ENCODE data around the gene CHRDL1.
"Not testable (repeated sequence)": the region's sequence is repeated elsewhere in the genome, so short reads cannot be mapped to it uniquely, and the experiment has no call there.

The CHRDL1 gene

DNA sequence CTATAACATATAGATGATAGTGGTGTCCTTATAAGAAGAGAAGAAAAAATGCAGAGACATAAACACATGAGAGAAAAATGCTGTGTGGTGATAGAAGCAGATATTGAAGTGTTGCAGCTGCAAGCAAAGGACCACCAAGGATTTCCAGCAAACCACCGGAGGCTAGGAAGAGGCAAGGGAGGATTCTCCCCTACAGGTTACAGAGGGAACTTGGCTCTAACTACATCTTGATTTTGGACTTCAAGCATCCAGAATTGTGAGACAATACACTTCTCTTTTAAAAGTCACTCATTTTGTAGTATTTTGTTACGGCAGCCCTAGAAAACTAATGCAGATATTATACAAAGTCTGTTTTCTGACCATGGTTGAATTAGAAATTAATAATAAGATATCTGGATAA is 30.4 kb upstream of the CHRDL1 start:
- Histone ChIP-seq H4K8ac (ENCODE audit: low read depth, low read length) (no peak overlapping the region), H3K36me3 (replicated peaks in 1 of 2; ENCODE audit: control insufficient read depth in 2 of 2, insufficient read depth in 2 of 2, low read length in 2 of 2) (no peaks in the 10 kb centered on the region), H2BK120ac (ENCODE audit: low read depth, low read length) (no peak overlapping the region), H3K4ac (ENCODE audit: low read length) (no peak overlapping the region), H3K23ac (ENCODE audit: low read depth, low read length, poor library complexity) (no peak overlapping the region), H3K18ac (ENCODE audit: low read length) (no peak overlapping the region), H3K9ac (ENCODE audit: low read depth, low read length, poor library complexity) (no peak overlapping the region), H4K91ac (ENCODE audit: low read depth, low read length, poor library complexity) (no peak overlapping the region), H3K9me3 (replicated peaks in 1 of 2; ENCODE audit: control insufficient read depth in 2 of 2, insufficient read depth in 1 of 2, low read depth in 1 of 2, low read length in 2 of 2) (no peaks in the 10 kb centered on the region), H2AFZ (ENCODE audit: low read length) (no peak overlapping the region), H3K4me2 (ENCODE audit: insufficient read depth, low read length, poor library complexity, severe bottlenecking) (no peak overlapping the region), H2BK5ac (ENCODE audit: low read length) (no peak overlapping the region), H3K4me3 (ENCODE audit: low read length in 2 of 2) (no peak overlapping the region), H3K14ac (ENCODE audit: low read length) (no peak overlapping the region), H3K4me1 (ENCODE audit: control insufficient read depth in 2 of 2, insufficient read depth in 1 of 2, low read depth in 1 of 2, low read length in 2 of 2) (no peaks in the 10 kb centered on the region), H2BK12ac (ENCODE audit: low read length) (no peak overlapping the region), H3K27ac (replicated peaks; ENCODE audit: low read length) (no peak overlapping the region), H3K27me3 (ENCODE audit: control insufficient read depth in 3 of 3, insufficient read depth in 3 of 3, low read depth in 1 of 3, low read length in 3 of 3) (no peaks in the 10 kb centered on the region), H2AK5ac (ENCODE audit: low read depth, low read length) (no peak overlapping the region), H2BK15ac (ENCODE audit: low read length) (no peak overlapping the region), H3K79me1 (ENCODE audit: low read depth, low read length) (no peaks in the 10 kb centered on the region)
- DNase-seq (ENCODE audit: low spot score) = no peak
- WGBS, 2 donors (ENCODE audit: extremely low coverage in 2 of 2, insufficient read length in 2 of 2, insufficient replicate concordance in 1 of 2) = no CpG with 5 or more reads among the region's 2 CpGs

DNA sequence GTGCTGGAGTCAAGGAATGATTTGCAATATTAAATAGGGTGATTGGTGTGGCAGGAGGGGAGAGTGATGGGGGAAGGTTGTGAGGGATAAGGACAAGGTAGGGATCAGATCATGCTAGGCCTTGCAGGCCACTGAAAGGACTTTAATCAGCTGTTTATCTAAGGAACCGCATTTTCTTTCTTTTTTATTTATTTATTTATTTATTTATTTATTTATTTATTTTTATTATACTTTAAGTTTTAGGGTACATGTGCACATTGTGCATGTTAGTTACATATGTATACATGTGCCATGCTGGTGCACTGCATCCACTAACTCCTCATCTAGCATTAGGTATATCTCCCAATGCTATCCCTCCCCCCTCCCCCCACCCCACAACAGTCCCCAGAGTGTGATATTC is 20.9 kb upstream of the CHRDL1 start:
- H2BK120ac ChIP-seq (ENCODE audit: low read depth, low read length); H2BK5ac ChIP-seq (ENCODE audit: low read length); H3K4me2 ChIP-seq (ENCODE audit: insufficient read depth, low read length, poor library complexity, severe bottlenecking); H3K79me1 ChIP-seq (ENCODE audit: low read depth, low read length); H3K14ac ChIP-seq (ENCODE audit: low read length); H2AFZ ChIP-seq (ENCODE audit: low read length); H3K4me1 ChIP-seq (ENCODE audit: control insufficient read depth in 2 of 2, insufficient read depth in 1 of 2, low read depth in 1 of 2, low read length in 2 of 2); H3K27ac ChIP-seq (replicated peaks; ENCODE audit: low read length); H4K8ac ChIP-seq (ENCODE audit: low read depth, low read length); DNase-seq (ENCODE audit: low spot score); H3K27me3 ChIP-seq (ENCODE audit: control insufficient read depth in 3 of 3, insufficient read depth in 3 of 3, low read depth in 1 of 3, low read length in 3 of 3); H4K91ac ChIP-seq (ENCODE audit: low read depth, low read length, poor library complexity); H3K4me3 ChIP-seq (ENCODE audit: low read length in 2 of 2); H3K23ac ChIP-seq (ENCODE audit: low read depth, low read length, poor library complexity); H2AK5ac ChIP-seq (ENCODE audit: low read depth, low read length); H3K18ac ChIP-seq (ENCODE audit: low read length); H3K4ac ChIP-seq (ENCODE audit: low read length); H3K9ac ChIP-seq (ENCODE audit: low read depth, low read length, poor library complexity); H2BK15ac ChIP-seq (ENCODE audit: low read length); H3K9me3 ChIP-seq (replicated peaks in 1 of 2; ENCODE audit: control insufficient read depth in 2 of 2, insufficient read depth in 1 of 2, low read depth in 1 of 2, low read length in 2 of 2); H2BK12ac ChIP-seq (ENCODE audit: low read length); H3K36me3 ChIP-seq (replicated peaks in 1 of 2; ENCODE audit: control insufficient read depth in 2 of 2, insufficient read depth in 2 of 2, low read length in 2 of 2): not testable (repeated sequence)
- WGBS, 2 donors (ENCODE audit: extremely low coverage in 2 of 2, insufficient read length in 2 of 2, insufficient replicate concordance in 1 of 2) = no CpG with 5 or more reads among the region's 1 CpG

DNA sequence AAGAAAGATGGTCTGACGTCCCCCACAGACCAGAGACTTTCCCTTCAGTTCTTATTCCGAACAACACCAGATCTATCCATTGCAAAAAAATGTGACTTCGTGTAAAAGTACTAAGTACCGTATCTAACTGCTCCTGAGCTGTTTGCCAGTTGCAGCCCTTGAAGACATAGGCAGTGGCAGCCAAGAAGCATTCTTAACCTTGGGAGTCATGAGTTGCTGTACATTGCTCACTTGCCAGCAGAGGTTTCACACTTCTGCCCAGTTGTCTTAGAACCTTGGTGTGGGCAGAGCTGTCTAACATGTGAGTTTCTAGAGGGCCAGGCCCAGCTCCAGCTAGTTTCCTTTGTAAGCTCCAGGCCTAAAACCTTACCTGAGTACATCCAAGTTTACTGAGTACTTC is 10.5 kb upstream of the CHRDL1 start:
- no peak overlapping the region for H2BK5ac ChIP-seq (ENCODE audit: low read length)
- H4K91ac ChIP-seq (ENCODE audit: low read depth, low read length, poor library complexity) = no peak overlapping the region
- no peaks in the 10 kb centered on the region for H3K79me1 ChIP-seq (ENCODE audit: low read depth, low read length)
- H2BK120ac ChIP-seq (ENCODE audit: low read depth, low read length) = no peak overlapping the region
- no peak overlapping the region for H3K4me2 ChIP-seq (ENCODE audit: insufficient read depth, low read length, poor library complexity, severe bottlenecking)
- H3K4ac ChIP-seq (ENCODE audit: low read length) = no peak overlapping the region
- H2AK5ac ChIP-seq (ENCODE audit: low read depth, low read length) = no peak overlapping the region
- WGBS, 2 donors (ENCODE audit: extremely low coverage in 2 of 2, insufficient read length in 2 of 2, insufficient replicate concordance in 1 of 2) = no CpG with 5 or more reads among the region's 4 CpGs
- no peaks in the 10 kb centered on the region for H3K9me3 ChIP-seq (replicated peaks in 1 of 2; ENCODE audit: control insufficient read depth in 2 of 2, insufficient read depth in 1 of 2, low read depth in 1 of 2, low read length in 2 of 2)
- H2AFZ ChIP-seq (ENCODE audit: low read length) = no peak overlapping the region
- H2BK12ac ChIP-seq (ENCODE audit: low read length) = no peak overlapping the region
- H3K18ac ChIP-seq (ENCODE audit: low read length) = no peak overlapping the region
- no peak for DNase-seq (ENCODE audit: low spot score)
- no peak overlapping the region for H2BK15ac ChIP-seq (ENCODE audit: low read length)
- H3K4me1 ChIP-seq (ENCODE audit: control insufficient read depth in 2 of 2, insufficient read depth in 1 of 2, low read depth in 1 of 2, low read length in 2 of 2) = no peaks in the 10 kb centered on the region
- H4K8ac ChIP-seq (ENCODE audit: low read depth, low read length) = no peak overlapping the region
- no peak overlapping the region for H3K27ac ChIP-seq (replicated peaks; ENCODE audit: low read length)
- no peak overlapping the region for H3K4me3 ChIP-seq (ENCODE audit: low read length in 2 of 2)
- H3K27me3 ChIP-seq (ENCODE audit: control insufficient read depth in 3 of 3, insufficient read depth in 3 of 3, low read depth in 1 of 3, low read length in 3 of 3) = peaks cover 0 to 6% (median 0%) of the 10 kb centered on the region in 3 experiments
- no peak overlapping the region for H3K14ac ChIP-seq (ENCODE audit: low read length)
- no peaks in the 10 kb centered on the region for H3K36me3 ChIP-seq (replicated peaks in 1 of 2; ENCODE audit: control insufficient read depth in 2 of 2, insufficient read depth in 2 of 2, low read length in 2 of 2)
- no peak overlapping the region for H3K23ac ChIP-seq (ENCODE audit: low read depth, low read length, poor library complexity)
- H3K9ac ChIP-seq (ENCODE audit: low read depth, low read length, poor library complexity) = no peak overlapping the region

DNA sequence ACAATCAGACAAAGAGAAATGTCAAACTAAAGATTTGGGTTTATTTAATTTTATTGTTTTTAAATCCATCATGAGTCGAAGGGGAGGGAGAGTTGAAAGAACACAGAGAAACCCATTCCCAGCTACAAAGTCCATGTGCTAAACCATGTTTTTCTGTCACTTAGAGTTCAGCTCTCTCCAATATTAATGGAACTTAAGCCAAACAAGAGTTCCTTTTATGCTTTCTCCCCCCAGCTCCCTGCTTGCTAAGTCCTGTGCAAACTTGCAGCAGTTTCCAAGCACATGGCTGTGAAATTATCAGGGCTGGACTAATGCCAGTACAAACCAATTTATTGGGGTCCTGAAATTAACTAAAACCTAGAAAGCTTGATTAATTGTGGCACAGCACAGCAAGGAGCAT is 9.7 kb upstream of the CHRDL1 start:
- Histone ChIP-seq H3K4me3 (ENCODE audit: low read length in 2 of 2) (no peak overlapping the region), H4K91ac (ENCODE audit: low read depth, low read length, poor library complexity) (no peak overlapping the region), H2BK120ac (ENCODE audit: low read depth, low read length) (no peak overlapping the region), H3K4ac (ENCODE audit: low read length) (no peak overlapping the region), H2AK5ac (ENCODE audit: low read depth, low read length) (no peak overlapping the region), H3K9me3 (replicated peaks in 1 of 2; ENCODE audit: control insufficient read depth in 2 of 2, insufficient read depth in 1 of 2, low read depth in 1 of 2, low read length in 2 of 2) (no peaks in the 10 kb centered on the region), H3K79me1 (ENCODE audit: low read depth, low read length) (no peaks in the 10 kb centered on the region), H3K27me3 (ENCODE audit: control insufficient read depth in 3 of 3, insufficient read depth in 3 of 3, low read depth in 1 of 3, low read length in 3 of 3) (peaks cover 0 to 6% (median 0%) of the 10 kb centered on the region in 3 experiments), H3K4me2 (ENCODE audit: insufficient read depth, low read length, poor library complexity, severe bottlenecking) (no peak overlapping the region), H3K27ac (replicated peaks; ENCODE audit: low read length) (no peak overlapping the region), H3K36me3 (replicated peaks in 1 of 2; ENCODE audit: control insufficient read depth in 2 of 2, insufficient read depth in 2 of 2, low read length in 2 of 2) (no peaks in the 10 kb centered on the region), H3K18ac (ENCODE audit: low read length) (no peak overlapping the region), H3K14ac (ENCODE audit: low read length) (no peak overlapping the region), H2BK15ac (ENCODE audit: low read length) (no peak overlapping the region), H3K23ac (ENCODE audit: low read depth, low read length, poor library complexity) (no peak overlapping the region), H4K8ac (ENCODE audit: low read depth, low read length) (no peak overlapping the region), H2BK12ac (ENCODE audit: low read length) (no peak overlapping the region), H3K9ac (ENCODE audit: low read depth, low read length, poor library complexity) (no peak overlapping the region), H2AFZ (ENCODE audit: low read length) (no peak overlapping the region), H3K4me1 (ENCODE audit: control insufficient read depth in 2 of 2, insufficient read depth in 1 of 2, low read depth in 1 of 2, low read length in 2 of 2) (no peaks in the 10 kb centered on the region), H2BK5ac (ENCODE audit: low read length) (no peak overlapping the region)
- DNase-seq (ENCODE audit: low spot score) = no peak
- WGBS, 2 donors (ENCODE audit: extremely low coverage in 2 of 2, insufficient read length in 2 of 2, insufficient replicate concordance in 1 of 2) = no CpG with 5 or more reads among the region's 1 CpG
